Activated naive CD8-positive, alpha-beta T cell (primary cell): ENCODE results near the gene TIMM22.
"Not testable (repeated sequence)": the region's sequence is repeated elsewhere in the genome, so short reads cannot be mapped to it uniquely, and the experiment has no call there.

Experiments used
- H3K27ac Mint-ChIP-seq: one replicate; pipeline ENCODE4 v1.8.0; 2021; ENCODE audit warnings: mixed read lengths
- H3K27me3 Mint-ChIP-seq: one replicate; pipeline ENCODE4 v1.8.0; 2021; ENCODE audit warnings: mixed read lengths
- H3K36me3 Mint-ChIP-seq: one replicate; pipeline ENCODE4 v1.8.0; 2021; ENCODE audit warnings: mixed read lengths
- H3K4me1 Mint-ChIP-seq: one replicate; pipeline ENCODE4 v1.8.0; 2021; ENCODE audit warnings: low read depth, mixed read lengths
- H3K4me3 Mint-ChIP-seq: one replicate; pipeline ENCODE4 v1.8.0; 2021; ENCODE audit warnings: mild to moderate bottlenecking, mixed read lengths
- H3K9me3 Mint-ChIP-seq: one replicate; pipeline ENCODE4 v1.8.0; 2021; ENCODE audit warnings: low read depth, mixed read lengths

Gene TIMM22

GRCh38 chr17:1045456-1045855, 48.5 kb downstream of the TIMM22 start:
- no peaks in the 10 kb centered on the region for H3K9me3 Mint-ChIP-seq
- H3K27ac Mint-ChIP-seq = no peak overlapping the region
- H3K27me3 Mint-ChIP-seq = no peaks in the 10 kb centered on the region
- H3K4me3 Mint-ChIP-seq = no peak overlapping the region
- peaks cover 4% of the 10 kb centered on the region for H3K36me3 Mint-ChIP-seq
- H3K4me1 Mint-ChIP-seq = no peaks in the 10 kb centered on the region

- Mint-ChIP-seq H3K4me3 (no peak overlapping the region), H3K4me1 (no peaks in the 10 kb centered on the region), H3K36me3 (peaks cover 4% of the 10 kb centered on the region), H3K27me3 (no peaks in the 10 kb centered on the region), H3K9me3 (no peaks in the 10 kb centered on the region), H3K27ac (no peak overlapping the region)
These were observed 50.4 kb downstream of the TIMM22 start for GRCh38 chr17:1047177-1047878.

GRCh38 chr17:1047879-1048470, 51.0 kb downstream of the TIMM22 start:
- H3K4me3 Mint-ChIP-seq = no peak overlapping the region
- no peaks in the 10 kb centered on the region for H3K9me3 Mint-ChIP-seq
- H3K36me3 Mint-ChIP-seq = no peaks in the 10 kb centered on the region

GRCh38 chr17:1048516-1049115, 51.7 kb downstream of the TIMM22 start:
- not testable (repeated sequence) for H3K4me3 Mint-ChIP-seq, H3K4me1 Mint-ChIP-seq, H3K36me3 Mint-ChIP-seq, H3K27ac Mint-ChIP-seq, H3K27me3 Mint-ChIP-seq, H3K9me3 Mint-ChIP-seq

More at GRCh38 chr17:1047879-1048470, 51.0 kb downstream of the TIMM22 start:
- Mint-ChIP-seq H3K27me3 (no peaks in the 10 kb centered on the region), H3K27ac (no peak overlapping the region), H3K4me1 (no peaks in the 10 kb centered on the region)

GRCh38 chr17:1049446-1050225, 52.7 kb downstream of the TIMM22 start:
- H3K36me3 Mint-ChIP-seq = no peaks in the 10 kb centered on the region
- H3K27me3 Mint-ChIP-seq = no peaks in the 10 kb centered on the region
- no peaks in the 10 kb centered on the region for H3K4me1 Mint-ChIP-seq
- no peaks in the 10 kb centered on the region for H3K9me3 Mint-ChIP-seq
- H3K27ac Mint-ChIP-seq = no peak overlapping the region
- H3K4me3 Mint-ChIP-seq = no peak overlapping the region

GRCh38 chr17:1050246-1050995, 53.5 kb downstream of the TIMM22 start:
- no peaks in the 10 kb centered on the region for H3K9me3 Mint-ChIP-seq
- H3K4me1 Mint-ChIP-seq = no peaks in the 10 kb centered on the region
- no peaks in the 10 kb centered on the region for H3K27me3 Mint-ChIP-seq
- H3K27ac Mint-ChIP-seq = no peak overlapping the region
- H3K36me3 Mint-ChIP-seq = no peaks in the 10 kb centered on the region
- H3K4me3 Mint-ChIP-seq = no peak overlapping the region

GRCh38 chr17:1050996-1051925, 54.3 kb downstream of the TIMM22 start:
- H3K27me3 Mint-ChIP-seq = no peaks in the 10 kb centered on the region
- H3K9me3 Mint-ChIP-seq = no peaks in the 10 kb centered on the region
- H3K27ac Mint-ChIP-seq = no peak overlapping the region
- no peaks in the 10 kb centered on the region for H3K4me1 Mint-ChIP-seq
- H3K36me3 Mint-ChIP-seq = no peaks in the 10 kb centered on the region
- no peak overlapping the region for H3K4me3 Mint-ChIP-seq
